Body of pancreas (tissue), 4 donors: ENCODE results near the gene NTN5.

Experiments used
- POLR2A ChIP-seq, 3 donors: fragments of 450-650 bp; IDR thresholded peaks; one replicate each; pipeline ENCODE4 v1.6.1; 2016; ENCODE audit warnings: antibody characterized with exemption in 3 of 3, mild to moderate bottlenecking in 2 of 3
- TF ChIP-seq, protein P1 (sequence below), 7 experiments: fragments of 450-650 bp in 4 of 7; fragments of 200-600 bp in 3 of 7; sonication (generic) in 3 of 7; IDR thresholded peaks; one replicate each; pipeline ENCODE4 v1.5.1; 2016 to 2019; ENCODE audit warnings: antibody characterized with exemption in 7 of 7

DNA sequence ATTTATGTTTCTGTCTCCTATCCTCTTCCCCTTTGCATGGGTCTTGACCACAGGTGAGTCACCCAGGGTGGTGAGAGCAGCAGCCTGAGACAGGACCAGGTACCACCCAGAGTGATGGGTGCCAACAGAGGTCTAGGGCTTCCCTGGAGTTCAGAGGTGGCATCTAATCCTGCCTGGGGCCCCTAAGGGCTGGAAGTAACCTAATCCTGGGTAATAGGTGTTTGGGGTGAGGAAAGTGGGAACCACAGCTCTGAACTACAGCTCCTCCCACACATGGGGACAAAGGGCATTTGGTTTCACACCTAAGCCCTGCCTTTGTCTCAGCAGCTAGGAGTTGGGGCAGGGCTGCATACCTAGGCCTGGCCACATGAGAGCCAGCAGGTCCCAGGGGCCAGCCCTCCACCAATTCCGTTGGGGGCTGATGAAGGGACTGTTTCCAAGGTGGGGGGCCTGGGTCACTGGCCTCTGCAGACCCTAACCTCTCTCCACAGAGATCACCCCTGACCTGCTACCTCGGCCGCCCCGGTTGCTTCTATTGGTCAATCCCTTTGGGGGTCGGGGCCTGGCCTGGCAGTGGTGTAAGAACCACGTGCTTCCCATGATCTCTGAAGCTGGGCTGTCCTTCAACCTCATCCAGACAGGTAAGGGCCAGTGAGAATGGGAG lies 45.5 kb downstream of the NTN5 start:
- TF ChIP-seq, protein P1, sequence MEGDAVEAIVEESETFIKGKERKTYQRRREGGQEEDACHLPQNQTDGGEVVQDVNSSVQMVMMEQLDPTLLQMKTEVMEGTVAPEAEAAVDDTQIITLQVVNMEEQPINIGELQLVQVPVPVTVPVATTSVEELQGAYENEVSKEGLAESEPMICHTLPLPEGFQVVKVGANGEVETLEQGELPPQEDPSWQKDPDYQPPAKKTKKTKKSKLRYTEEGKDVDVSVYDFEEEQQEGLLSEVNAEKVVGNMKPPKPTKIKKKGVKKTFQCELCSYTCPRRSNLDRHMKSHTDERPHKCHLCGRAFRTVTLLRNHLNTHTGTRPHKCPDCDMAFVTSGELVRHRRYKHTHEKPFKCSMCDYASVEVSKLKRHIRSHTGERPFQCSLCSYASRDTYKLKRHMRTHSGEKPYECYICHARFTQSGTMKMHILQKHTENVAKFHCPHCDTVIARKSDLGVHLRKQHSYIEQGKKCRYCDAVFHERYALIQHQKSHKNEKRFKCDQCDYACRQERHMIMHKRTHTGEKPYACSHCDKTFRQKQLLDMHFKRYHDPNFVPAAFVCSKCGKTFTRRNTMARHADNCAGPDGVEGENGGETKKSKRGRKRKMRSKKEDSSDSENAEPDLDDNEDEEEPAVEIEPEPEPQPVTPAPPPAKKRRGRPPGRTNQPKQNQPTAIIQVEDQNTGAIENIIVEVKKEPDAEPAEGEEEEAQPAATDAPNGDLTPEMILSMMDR (IDR thresholded peaks at IDR 0.05): no peak
- TF ChIP-seq POLR2A (IDR thresholded peaks at IDR 0.05): no peak
